GM19099 (cell line): Measurements from ENCODE around the gene SIN3B.

Source experiments
- POLR2A ChIP-seq: IDR thresholded peaks from 3 replicates; pipeline ENCODE4 v1.6.1; 2011; ENCODE audit warnings: low read depth; ENCODE audit not compliant: insufficient read length; ENCODE audit errors: extremely low read depth

Gene SIN3B

GRCh38 chr19:16807549-16808284, 21.5 kb upstream of the SIN3B start:
- TF ChIP-seq POLR2A: no peak

- no peak for TF ChIP-seq POLR2A
Measured at GRCh38 chr19:16814526-16815100, 14.6 kb upstream of the SIN3B start.

GRCh38 chr19:16820056-16820455, 9.1 kb upstream of the SIN3B start:
- no peak for TF ChIP-seq POLR2A

- TF ChIP-seq POLR2A: no peak
Measured at GRCh38 chr19:16821081-16821480, 8.1 kb upstream of the SIN3B start.

GRCh38 chr19:16822648-16823047, 6.5 kb upstream of the SIN3B start:
- TF ChIP-seq POLR2A: no peak

- TF ChIP-seq POLR2A: no peak
Measured at GRCh38 chr19:16824658-16825311, 4.4 kb upstream of the SIN3B start.

GRCh38 chr19:16825312-16826052, 3.7 kb upstream of the SIN3B start:
- TF ChIP-seq POLR2A: no peak

GRCh38 chr19:16829822-16830289, 658 bp downstream of the SIN3B start:
- TF ChIP-seq POLR2A: no peak

GRCh38 chr19:16830679-16831078, 1.5 kb downstream of the SIN3B start:
- no peak for TF ChIP-seq POLR2A

- no peak for TF ChIP-seq POLR2A
Measured at GRCh38 chr19:16831531-16831930, 2.3 kb downstream of the SIN3B start.

GRCh38 chr19:16834747-16835146, 5.5 kb downstream of the SIN3B start:
- no peak for TF ChIP-seq POLR2A

- TF ChIP-seq POLR2A: no peak
Measured at GRCh38 chr19:16836115-16837034, 7.2 kb downstream of the SIN3B start.

- no peak for TF ChIP-seq POLR2A
Measured at GRCh38 chr19:16837035-16837362, 7.8 kb downstream of the SIN3B start.

GRCh38 chr19:16841391-16841926, 12.3 kb downstream of the SIN3B start:
- TF ChIP-seq POLR2A: no peak
